CD4-positive, CD25-positive, alpha-beta regulatory T cell (primary cell): ENCODE data around the gene CDO1. TPM values are rescaled to one million over a fixed set of nuclear protein-coding genes. Genes with fewer than 3 reads are reported as not detected.
"Not testable (repeated sequence)": the region's sequence is repeated elsewhere in the genome, so short reads cannot be mapped to it uniquely, and the experiment has no call there.

Source experiments
- ATAC-seq, 2 donors: fragments of 150-1000 bp; cut with Tn5 transposase; one replicate each; pipeline ENCODE4 v1.10.0; 2021; ENCODE audit warnings: low read depth in 2 of 2, moderate number of reproducible peaks in 2 of 2, moderate library complexity in 1 of 2
- DNase-seq, 3 donors: peaks; one replicate each; pipeline versions ENCODE4 v3.0.0 to v3.0.0-alpha.2; 2012 to 2022; ENCODE audit warnings: mixed read lengths in 1 of 3
- H3K27ac ChIP-seq: one replicate; pipeline ENCODE4 v1.7.0; 2013; ENCODE audit warnings: mild to moderate bottlenecking, low read length; ENCODE audit not compliant: insufficient read depth, poor library complexity, severe bottlenecking
- H3K27me3 ChIP-seq: one replicate; pipeline ENCODE4 v1.7.0; 2013; ENCODE audit warnings: low read length; ENCODE audit not compliant: control insufficient read depth, insufficient read depth
- H3K36me3 ChIP-seq: one replicate; pipeline ENCODE4 v1.7.0; 2013; ENCODE audit warnings: mild to moderate bottlenecking, low read length, moderate library complexity; ENCODE audit not compliant: control insufficient read depth, insufficient read depth
- H3K4me1 ChIP-seq: 2 replicates; pipeline ENCODE4 v1.7.0; 2013; ENCODE audit warnings: mild to moderate bottlenecking, low read length; ENCODE audit not compliant: insufficient read depth, control insufficient read depth, poor library complexity, severe bottlenecking
- H3K4me3 ChIP-seq: one replicate; pipeline ENCODE4 v1.7.0; 2013; ENCODE audit warnings: low read depth, mild to moderate bottlenecking, low read length, moderate library complexity
- H3K9me3 ChIP-seq, 2 experiments: 1 replicate in 1 of 2; 2 replicates in 1 of 2; pipeline ENCODE4 v1.7.0; 2013; ENCODE audit warnings: low read length in 2 of 2, mild to moderate bottlenecking in 1 of 2, moderate library complexity in 1 of 2; ENCODE audit not compliant: control insufficient read depth in 2 of 2
- H3K27ac Mint-ChIP-seq, 3 donors: one replicate each; pipeline ENCODE4 v1.8.0; 2020 to 2022; ENCODE audit warnings: mild to moderate bottlenecking in 3 of 3, mixed read lengths in 3 of 3, moderate library complexity in 2 of 3
- H3K27me3 Mint-ChIP-seq: one replicate; pipeline ENCODE4 v1.8.0; 2022; ENCODE audit warnings: mild to moderate bottlenecking, mixed read lengths
- H3K36me3 Mint-ChIP-seq: one replicate; pipeline ENCODE4 v1.8.0; 2020; ENCODE audit warnings: mixed read lengths
- H3K4me1 Mint-ChIP-seq, 4 donors: one replicate each; pipeline ENCODE4 v1.8.0; 2020 to 2022; ENCODE audit warnings: mixed read lengths in 4 of 4, mild to moderate bottlenecking in 1 of 4
- H3K4me3 Mint-ChIP-seq, 4 donors: one replicate each; pipeline ENCODE4 v1.8.0; 2020 to 2022; ENCODE audit warnings: mild to moderate bottlenecking in 4 of 4, mixed read lengths in 4 of 4, moderate library complexity in 3 of 4
- H3K9me3 Mint-ChIP-seq, 7 donors: one replicate each; pipeline ENCODE4 v1.8.0; 2020 to 2022; ENCODE audit warnings: mixed read lengths in 7 of 7, mild to moderate bottlenecking in 3 of 7, moderate library complexity in 2 of 7
- polyA plus RNA-seq, 4 donors: library from polyadenylated mRNA; unstranded; fragments of 300-500 nt; fragmentation: Illumina TruSeq; gene quantifications; one replicate each; pipeline ENCODE4 v1.2.3, GENCODE V29; 2021
- total RNA-seq: library from RNA; stranded (reverse); gene quantifications from one replicate; pipeline ENCODE4 v1.2.3, GENCODE V29; 2022

The CDO1 gene
- total and polyA plus RNA-seq, 5 donors from 2014 or later, result 0.16 to 1.7 (median 0.24) TPM; not detected in 2

GRCh38 chr5:115824983-115825382 lies 8.5 kb upstream of the CDO1 start:
- peaks cover 0 to 17% (median 9%) of the 10 kb centered on the region in 7 donors for H3K9me3 Mint-ChIP-seq
- H3K27ac Mint-ChIP-seq, ATAC-seq: not testable (repeated sequence)

GRCh38 chr5:115820846-115821245 lies 4.4 kb upstream of the CDO1 start:
- H3K27me3 Mint-ChIP-seq, result peaks cover 75% of the 10 kb centered on the region
- Histone ChIP-seq H3K36me3 (no peaks in the 10 kb centered on the region), H3K27ac (no peak overlapping the region), H3K9me3 (peaks cover 2 to 7% of the 10 kb centered on the region in 2 experiments), H3K4me1 (peaks cover 10% of the 10 kb centered on the region), H3K4me3 (no peak overlapping the region), H3K27me3 (peaks cover 21% of the 10 kb centered on the region)
- no peak for DNase-seq
- H3K4me1 Mint-ChIP-seq, result peaks cover 0 to 9% (median 0%) of the 10 kb centered on the region in 4 donors
- H3K4me3 Mint-ChIP-seq, result no peak overlapping the region
- no peak for ATAC-seq
- H3K36me3 Mint-ChIP-seq, result no peaks in the 10 kb centered on the region
- H3K9me3 Mint-ChIP-seq, result peaks cover 0 to 17% (median 8%) of the 10 kb centered on the region in 7 donors
- H3K27ac Mint-ChIP-seq, result no peak overlapping the region

More at GRCh38 chr5:115824983-115825382, 8.5 kb upstream of the CDO1 start:
- H3K27me3 ChIP-seq, H3K4me1 ChIP-seq, H3K4me1 Mint-ChIP-seq, H3K4me3 Mint-ChIP-seq, H3K27ac ChIP-seq, DNase-seq, H3K9me3 ChIP-seq, H3K4me3 ChIP-seq: not testable (repeated sequence)
- Mint-ChIP-seq H3K27me3 (peaks cover 43% of the 10 kb centered on the region), H3K36me3 (peaks cover 11% of the 10 kb centered on the region)
- H3K36me3 ChIP-seq, result peaks cover 20% of the 10 kb centered on the region

- Mint-ChIP-seq H3K9me3 (peaks cover 0 to 8% (median 6%) of the 10 kb centered on the region in 7 donors), H3K4me1 (peaks cover 0 to 21% (median 8%) of the 10 kb centered on the region in 4 donors), H3K27me3 (peaks cover 88% of the 10 kb centered on the region), H3K4me3 (no peak overlapping the region), H3K36me3 (no peaks in the 10 kb centered on the region), H3K27ac (no peak overlapping the region)
- no peak for DNase-seq
- H3K4me3 ChIP-seq, result no peak overlapping the region
- no peak for ATAC-seq
- H3K9me3 ChIP-seq, result no peaks in the 10 kb centered on the region
- no peak overlapping the region for H3K27ac ChIP-seq
- H3K4me1 ChIP-seq, result peaks cover 14% of the 10 kb centered on the region
- no peaks in the 10 kb centered on the region for H3K36me3 ChIP-seq
- peaks cover 33% of the 10 kb centered on the region for H3K27me3 ChIP-seq
Observed at GRCh38 chr5:115818821-115819220, 2.4 kb upstream of the CDO1 start.

DNA sequence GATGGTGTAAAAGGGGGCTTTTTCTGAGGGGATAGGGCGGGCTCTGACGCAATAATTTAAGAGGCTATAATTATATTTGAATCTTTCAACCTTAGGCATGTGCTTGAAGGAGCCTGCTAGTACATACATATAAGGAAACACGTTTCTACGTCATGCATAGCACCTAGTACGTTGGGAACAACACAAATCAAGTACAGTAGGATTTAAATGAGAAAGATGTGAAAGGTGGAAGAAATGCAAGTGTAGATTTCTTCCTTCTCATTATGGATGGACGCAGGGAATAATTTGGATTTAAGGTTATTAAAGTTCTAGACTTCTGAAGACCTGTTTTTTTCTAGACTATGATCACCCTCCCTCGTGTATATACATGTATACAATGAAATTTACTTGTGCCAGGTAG lies 927 bp upstream of the CDO1 start:
- no peak for ATAC-seq

GRCh38 chr5:115815693-115816225 lies 700 bp downstream of the CDO1 start:
- Mint-ChIP-seq H3K4me3 (peak overlapping the region in 2 of 4 donors; percentile 56 to 69), H3K27me3 (peaks cover 80% of the 10 kb centered on the region), H3K4me1 (peaks cover 0 to 21% (median 8%) of the 10 kb centered on the region in 4 donors), H3K9me3 (peaks cover 0 to 4% (median 0%) of the 10 kb centered on the region in 7 donors), H3K27ac (no peak overlapping the region), H3K36me3 (no peaks in the 10 kb centered on the region)
- Histone ChIP-seq H3K9me3 (no peaks in the 10 kb centered on the region), H3K27ac (no peak overlapping the region), H3K4me1 (peaks cover 14% of the 10 kb centered on the region), H3K36me3 (no peaks in the 10 kb centered on the region), H3K27me3 (peaks cover 34% of the 10 kb centered on the region), H3K4me3 (no peak overlapping the region)
- ATAC-seq (peak in 1 of 2 donors; percentile 16), DNase-seq (no peak)

More for the DNA sequence above, 927 bp upstream of the CDO1 start:
- no peak overlapping the region for H3K4me3 Mint-ChIP-seq
- peaks cover 0 to 21% (median 8%) of the 10 kb centered on the region in 4 donors for H3K4me1 Mint-ChIP-seq
- H3K36me3 ChIP-seq, result no peaks in the 10 kb centered on the region
- H3K9me3 Mint-ChIP-seq, result peaks cover 0 to 6% (median 0%) of the 10 kb centered on the region in 7 donors
- H3K27me3 Mint-ChIP-seq, result peaks cover 80% of the 10 kb centered on the region
- H3K9me3 ChIP-seq, result no peaks in the 10 kb centered on the region
- no peaks in the 10 kb centered on the region for H3K36me3 Mint-ChIP-seq
- no peak for DNase-seq
- H3K4me1 ChIP-seq, result peaks cover 14% of the 10 kb centered on the region
- no peak overlapping the region for H3K27ac ChIP-seq
- H3K4me3 ChIP-seq, result no peak overlapping the region
- H3K27me3 ChIP-seq, result peaks cover 38% of the 10 kb centered on the region
- no peak overlapping the region for H3K27ac Mint-ChIP-seq

DNA sequence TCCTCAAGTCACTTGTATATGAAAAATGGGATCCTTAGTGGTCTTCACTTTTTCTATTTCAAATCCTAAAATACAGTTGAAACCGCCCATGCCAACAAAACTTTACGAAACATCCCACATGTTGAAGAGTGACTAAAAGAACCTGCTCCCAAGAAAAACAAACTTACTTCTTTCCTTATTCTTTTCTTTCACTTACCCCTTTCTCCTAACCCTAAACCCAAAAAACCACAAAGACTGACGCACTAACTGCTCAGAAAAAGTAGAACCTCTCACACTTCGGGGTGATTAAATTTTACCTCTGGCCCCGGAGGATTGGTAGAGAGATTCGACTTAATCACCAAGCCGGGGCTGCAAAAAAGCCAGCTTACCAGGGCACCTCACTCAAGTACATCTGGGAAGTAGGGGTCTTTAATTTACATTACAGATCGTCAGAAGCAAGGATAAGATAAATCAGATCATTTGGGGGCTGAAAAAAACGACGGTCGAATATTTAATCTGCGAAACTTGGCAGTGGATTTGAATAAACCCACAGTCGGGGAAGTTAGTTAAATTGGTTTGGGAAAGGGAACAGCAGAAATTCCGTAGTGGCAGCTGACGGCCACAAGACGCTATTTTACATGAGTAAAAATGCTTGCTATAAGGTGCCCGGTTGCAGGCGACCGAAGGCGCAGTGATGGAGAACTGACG lies 1.3 kb downstream of the CDO1 start:
- Mint-ChIP-seq H3K27me3 (peaks cover 80% of the 10 kb centered on the region), H3K9me3 (peaks cover 0 to 4% (median 0%) of the 10 kb centered on the region in 7 donors), H3K27ac (no peak overlapping the region), H3K36me3 (no peaks in the 10 kb centered on the region), H3K4me1 (peaks cover 0 to 21% (median 8%) of the 10 kb centered on the region in 4 donors), H3K4me3 (peak overlapping the region in 3 of 4 donors; percentile 7 to 53 (median 35))
- Histone ChIP-seq H3K36me3 (no peaks in the 10 kb centered on the region), H3K27ac (no peak overlapping the region), H3K9me3 (no peaks in the 10 kb centered on the region), H3K27me3 (peaks cover 33% of the 10 kb centered on the region), H3K4me3 (no peak overlapping the region), H3K4me1 (peaks cover 14% of the 10 kb centered on the region)
- DNase-seq (no peak), ATAC-seq (no peak)

DNA sequence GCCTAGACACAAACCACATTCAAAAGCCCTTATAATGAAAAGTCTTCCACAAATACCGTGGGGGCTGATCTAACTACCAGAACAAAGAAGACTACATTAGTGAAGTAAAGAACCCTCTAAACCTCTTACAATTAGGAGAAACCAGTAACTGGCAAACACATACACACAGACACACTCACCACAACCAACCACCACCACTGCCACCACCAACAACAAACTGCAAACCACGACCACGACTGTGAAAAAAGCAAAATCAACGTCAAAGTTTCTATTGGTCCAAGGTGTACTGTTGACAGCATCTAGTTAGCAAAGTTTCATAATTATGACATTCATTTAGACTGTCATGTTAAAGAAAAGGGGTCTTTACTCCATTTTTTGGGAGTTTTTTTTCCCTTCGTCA lies 2.7 kb downstream of the CDO1 start:
- no peak for ATAC-seq
- peaks cover 36% of the 10 kb centered on the region for H3K27me3 ChIP-seq
- no peak overlapping the region for H3K27ac Mint-ChIP-seq

More for the DNA sequence above, 2.7 kb downstream of the CDO1 start:
- no peak overlapping the region for H3K27ac ChIP-seq
- no peaks in the 10 kb centered on the region for H3K36me3 ChIP-seq
- Mint-ChIP-seq H3K4me3 (no peak overlapping the region), H3K4me1 (peaks cover 0 to 21% (median 8%) of the 10 kb centered on the region in 4 donors), H3K27me3 (peaks cover 71% of the 10 kb centered on the region), H3K36me3 (no peaks in the 10 kb centered on the region), H3K9me3 (peaks cover 0 to 3% (median 0%) of the 10 kb centered on the region in 7 donors)
- peaks cover 14% of the 10 kb centered on the region for H3K4me1 ChIP-seq
- H3K4me3 ChIP-seq, result no peak overlapping the region
- no peak for DNase-seq
- H3K9me3 ChIP-seq, result no peaks in the 10 kb centered on the region
